Ecto neural progenitor cell (in vitro differentiated cells): ENCODE measurements around the gene PDE9A.

Experiments
- DNase-seq: peaks from one replicate; pipeline ENCODE4 v3.0.0-alpha.2; 2018; ENCODE audit warnings: low spot score

PDE9A gene

GRCh38 chr21:42673633-42674328 is 20.4 kb downstream of the PDE9A start:
- DNase-seq, result no peak

- peak; percentile 79 for DNase-seq
Measured at GRCh38 chr21:42674351-42674940, 21.0 kb downstream of the PDE9A start.

- DNase-seq, result no peak
Measured at GRCh38 chr21:42675403-42675802, 22.0 kb downstream of the PDE9A start.

- DNase-seq, result no peak
Measured at GRCh38 chr21:42676808-42677207, 23.4 kb downstream of the PDE9A start.

- no peak for DNase-seq
Measured at GRCh38 chr21:42677339-42678321, 24.2 kb downstream of the PDE9A start.

- no peak for DNase-seq
Measured at GRCh38 chr21:42678618-42679295, 25.3 kb downstream of the PDE9A start.

GRCh38 chr21:42679319-42680057 is 26.1 kb downstream of the PDE9A start:
- no peak for DNase-seq

GRCh38 chr21:42680058-42680330 is 26.6 kb downstream of the PDE9A start:
- no peak for DNase-seq

GRCh38 chr21:42680429-42680828 is 27.0 kb downstream of the PDE9A start:
- no peak for DNase-seq

- no peak for DNase-seq
Measured at GRCh38 chr21:42681296-42682206, 28.1 kb downstream of the PDE9A start.

- no peak for DNase-seq
Measured at GRCh38 chr21:42682661-42683210, 29.3 kb downstream of the PDE9A start.

- no peak for DNase-seq
Measured at GRCh38 chr21:42683371-42684108, 30.1 kb downstream of the PDE9A start.

GRCh38 chr21:42684109-42684916 is 30.9 kb downstream of the PDE9A start:
- DNase-seq, result no peak

GRCh38 chr21:42685036-42685435 is 31.6 kb downstream of the PDE9A start:
- DNase-seq, result no peak

GRCh38 chr21:42685954-42686500 is 32.6 kb downstream of the PDE9A start:
- no peak for DNase-seq

GRCh38 chr21:42687796-42688195 is 34.4 kb downstream of the PDE9A start:
- DNase-seq, result no peak

GRCh38 chr21:42688226-42688840 is 34.9 kb downstream of the PDE9A start:
- DNase-seq, result no peak

- DNase-seq, result no peak
Measured at GRCh38 chr21:42688841-42689371, 35.5 kb downstream of the PDE9A start.
